NT2/D1 (cell line): ENCODE measurements around the gene SGSM2.
"Not testable (repeated sequence)": the region's sequence is repeated elsewhere in the genome, so short reads cannot be mapped to it uniquely, and the experiment has no call there.

ENCODE experiments used
- DNase-seq: peaks from one replicate; pipeline ENCODE4 v3.0.0-alpha.2; 2011; ENCODE audit warnings: low read depth, low spot score
- H3K27me3 ChIP-seq: 2 replicates; pipeline ENCODE4 v1.6.0; 2011; ENCODE audit warnings: mild to moderate bottlenecking; ENCODE audit not compliant: insufficient read length, insufficient read depth
- H3K36me3 ChIP-seq: 2 replicates; pipeline ENCODE4 v1.6.1; 2011; ENCODE audit warnings: mild to moderate bottlenecking, low read length, mixed read lengths; ENCODE audit not compliant: insufficient read depth, insufficient read length
- H3K4me1 ChIP-seq: 2 replicates; pipeline ENCODE4 v1.5.1; 2011; ENCODE audit not compliant: insufficient read depth, insufficient read length
- H3K4me3 ChIP-seq: 2 replicates; pipeline ENCODE4 v1.5.1; 2011; ENCODE audit warnings: low read depth; ENCODE audit not compliant: insufficient read length
- H3K9ac ChIP-seq: 2 replicates; pipeline ENCODE4 v1.6.0; 2011; ENCODE audit warnings: low read depth; ENCODE audit not compliant: insufficient read length
- H3K9me3 ChIP-seq: 2 replicates; pipeline ENCODE4 v1.5.1; 2011; ENCODE audit warnings: mild to moderate bottlenecking, low read length; ENCODE audit not compliant: insufficient read depth
- SUZ12 ChIP-seq: IDR thresholded peaks from 2 replicates; pipeline ENCODE4 v1.6.1; 2011; ENCODE audit not compliant: insufficient read length, insufficient read depth; ENCODE audit errors: extremely low read depth
- YY1 ChIP-seq: IDR thresholded peaks from 2 replicates; pipeline ENCODE4 v1.6.1; 2011; ENCODE audit not compliant: insufficient read length, insufficient read depth
- ZNF274 ChIP-seq: IDR thresholded peaks from 2 replicates; pipeline ENCODE4 v1.6.1; 2011; ENCODE audit warnings: mild to moderate bottlenecking, low read depth, low read length

SGSM2 gene

GRCh38 chr17:2299756-2300155 lies 37.5 kb upstream of the SGSM2 start:
- Histone ChIP-seq H3K27me3 (no peaks in the 10 kb centered on the region), H3K4me1 (no peaks in the 10 kb centered on the region), H3K4me3 (no peak overlapping the region), H3K9ac (no peak overlapping the region), H3K36me3 (peaks cover 54% of the 10 kb centered on the region), H3K9me3 (no peaks in the 10 kb centered on the region)
- no peak for TF ChIP-seq YY1
- no peak for TF ChIP-seq SUZ12
- DNase-seq = no peak

GRCh38 chr17:2302778-2303203 lies 34.5 kb upstream of the SGSM2 start:
- no peaks in the 10 kb centered on the region for H3K9me3 ChIP-seq
- peak overlapping the region; percentile 90 for H3K9ac ChIP-seq
- H3K36me3 ChIP-seq = peaks cover 33% of the 10 kb centered on the region
- no peak for TF ChIP-seq YY1
- TF ChIP-seq SUZ12 = no peak
- no peak for TF ChIP-seq ZNF274
- no peaks in the 10 kb centered on the region for H3K27me3 ChIP-seq
- no peaks in the 10 kb centered on the region for H3K4me1 ChIP-seq
- DNase-seq = no peak
- H3K4me3 ChIP-seq = peak overlapping the region; percentile 65

- TF ChIP-seq ZNF274 = no peak
- no peak for TF ChIP-seq SUZ12
- no peak for TF ChIP-seq YY1
Observed at GRCh38 chr17:2303204-2304188, 33.8 kb upstream of the SGSM2 start, which contains the start of the genes SMG6 and SRR. Gene SMG6 (minus strand): TSS chr17:2303785. CDS start chr17:2303720, 65 bp downstream. Gene SRR (plus strand): TSS chr17:2303950. CDS start chr17:2315561, 11,611 bp downstream.

GRCh38 chr17:2304931-2305330 lies 32.4 kb upstream of the SGSM2 start:
- H3K4me1 ChIP-seq = no peaks in the 10 kb centered on the region
- H3K9ac ChIP-seq = no peak overlapping the region
- peaks cover 18% of the 10 kb centered on the region for H3K36me3 ChIP-seq
- TF ChIP-seq SUZ12 (no peak), YY1 (no peak), ZNF274 (no peak)
- no peak for DNase-seq
- H3K9me3 ChIP-seq = no peaks in the 10 kb centered on the region
- no peak overlapping the region for H3K4me3 ChIP-seq
- H3K27me3 ChIP-seq = no peaks in the 10 kb centered on the region

More at GRCh38 chr17:2303204-2304188, 33.8 kb upstream of the SGSM2 start, which contains the start of the genes SMG6 and SRR:
- H3K4me1 ChIP-seq = no peaks in the 10 kb centered on the region
- peak; percentile 73 for DNase-seq
- H3K9me3 ChIP-seq = no peaks in the 10 kb centered on the region
- no peaks in the 10 kb centered on the region for H3K27me3 ChIP-seq
- peak within 1 kb of the TSS; percentile 75 for H3K4me3 ChIP-seq
- H3K36me3 ChIP-seq = peaks cover 31% of the 10 kb centered on the region
- peak within 1 kb of the TSS; percentile 90 for H3K9ac ChIP-seq

- Histone ChIP-seq H3K27me3 (no peaks in the 10 kb centered on the region), H3K36me3 (peaks cover 8% of the 10 kb centered on the region), H3K9me3 (no peaks in the 10 kb centered on the region), H3K4me3 (no peak overlapping the region), H3K4me1 (no peaks in the 10 kb centered on the region), H3K9ac (no peak overlapping the region)
- no peak for DNase-seq
- TF ChIP-seq SUZ12 = no peak
Observed at GRCh38 chr17:2309338-2310154, 27.8 kb upstream of the SGSM2 start.

GRCh38 chr17:2312736-2313135 lies 24.6 kb upstream of the SGSM2 start:
- Histone ChIP-seq H3K4me3 (no peak overlapping the region), H3K9me3 (no peaks in the 10 kb centered on the region), H3K9ac (no peak overlapping the region), H3K27me3 (no peaks in the 10 kb centered on the region), H3K36me3 (no peaks in the 10 kb centered on the region), H3K4me1 (no peaks in the 10 kb centered on the region)
- DNase-seq = no peak
- no peak for TF ChIP-seq ZNF274
- TF ChIP-seq YY1 = no peak
- no peak for TF ChIP-seq SUZ12

GRCh38 chr17:2316916-2317205 lies 20.4 kb upstream of the SGSM2 start:
- not testable (repeated sequence) for H3K27me3 ChIP-seq, H3K9me3 ChIP-seq, H3K4me1 ChIP-seq, DNase-seq, H3K4me3 ChIP-seq, H3K9ac ChIP-seq
- peaks cover 11% of the 10 kb centered on the region for H3K36me3 ChIP-seq
